Panc1 (cell line): Measurements from ENCODE around the gene CASTOR1. TPM values are rescaled to one million over a fixed set of nuclear protein-coding genes. Genes with fewer than 3 reads are reported as not detected.

Source experiments
- ATAC-seq: fragments of 200-7000 bp; cut with Tn5 transposase; 2 replicates; pipeline ENCODE4 v1.9.1; 2020; ENCODE audit warnings: mild to moderate bottlenecking, moderate library complexity
- BruUV-seq: library from RNA; stranded (reverse); fragments of 400-500 nt; replicated peaks from 2 replicates; lab custom pipeline; 2021; lab: Mats Ljungman, UMichigan
- CTCF ChIA-PET: fragments of 300-600 bp; sonication (Branson Sonifier 250); formaldehyde crosslinking; loops from one replicate; lab custom pipeline; 2022; ENCODE audit warnings: antibody characterized with exemption; lab: Charles Lee
- POLR2A ChIA-PET: fragments of 300-600 bp; sonication (Branson Sonifier 250); formaldehyde crosslinking; loops from one replicate; lab custom pipeline; 2022; ENCODE audit warnings: antibody characterized with exemption; lab: Charles Lee
- DNase-seq: peaks from one replicate; pipeline ENCODE4 v3.0.0-alpha.2; 2010; ENCODE audit warnings: low read depth, low spot score
- H3K27ac ChIP-seq: 2 replicates; pipeline ENCODE4 v1.5.1; 2011; ENCODE audit warnings: mild to moderate bottlenecking, low read length, inconsistent platforms
- H3K27me3 ChIP-seq: fragments of 200-500 bp; sonication (Bioruptor generic); 2 replicates; pipeline ENCODE4 v1.6.0; 2014; ENCODE audit warnings: low read length, inconsistent platforms; ENCODE audit not compliant: control insufficient read depth, insufficient read depth
- H3K36me3 ChIP-seq: fragments of 200-500 bp; sonication (Bioruptor generic); 2 replicates; pipeline ENCODE4 v1.5.1; 2014; ENCODE audit warnings: inconsistent platforms, mild to moderate bottlenecking, low read length, moderate library complexity; ENCODE audit not compliant: control insufficient read depth, insufficient read depth
- H3K4me1 ChIP-seq: 2 replicates; pipeline ENCODE4 v1.5.1; 2011; ENCODE audit warnings: inconsistent platforms, mild to moderate bottlenecking, low read length, moderate library complexity; ENCODE audit not compliant: control insufficient read depth, insufficient read depth
- H3K4me3 ChIP-seq, 2 experiments: 2 replicates each; pipeline ENCODE4 v1.5.1; 2011 to 2012; ENCODE audit warnings: low read depth in 2 of 2, low read length in 2 of 2, mild to moderate bottlenecking in 2 of 2, inconsistent platforms in 1 of 2, moderate library complexity in 1 of 2
- H3K9me3 ChIP-seq: fragments of 200-500 bp; sonication (Bioruptor generic); 2 replicates; pipeline ENCODE4 v1.5.1; 2014; ENCODE audit warnings: low read depth, mild to moderate bottlenecking, inconsistent platforms, low read length, moderate library complexity; ENCODE audit not compliant: control insufficient read depth, insufficient read depth
- POLR2AphosphoS5 ChIP-seq: IDR thresholded peaks from 2 replicates; pipeline ENCODE4 v1.6.1; 2012; ENCODE audit warnings: mild to moderate bottlenecking, low read depth, low read length, moderate library complexity
- SIN3A ChIP-seq: IDR thresholded peaks from 2 replicates; pipeline ENCODE4 v1.6.1; 2012; ENCODE audit warnings: low read depth, mild to moderate bottlenecking, low read length, moderate library complexity, borderline replicate concordance; ENCODE audit not compliant: insufficient read depth
- TCF7L2 ChIP-seq: IDR thresholded peaks from 2 replicates; pipeline ENCODE4 v1.6.1; 2011; ENCODE audit warnings: mild to moderate bottlenecking, low read depth, low read length, inconsistent platforms
- in situ Hi-C: cut with HindIII; loops from 2 replicates; pipeline ENCODE4 v1.10.0; 2016; ENCODE audit warnings: low sequenced_read_pairs, low pct_unique_long_range_greater_than_20kb
- intact Hi-C: fragments of 100-400 bp; cut with micrococcal nuclease; formaldehyde crosslinking; loops from one replicate; pipeline ENCODE4 v1.10.0; 2022; ENCODE audit not compliant: unreplicated experiment
- total RNA-seq: library from RNA; stranded (reverse); gene quantifications from one replicate; pipeline ENCODE4 v1.2.1, GENCODE V29; 2021; ENCODE audit not compliant: unreplicated experiment
- TF ChIP-seq, protein P1 (sequence below): fragments of 450-650 bp; IDR thresholded peaks from 2 replicates; pipeline ENCODE4 v1.5.1; 2017; ENCODE audit warnings: mild to moderate bottlenecking
- TF ChIP-seq, protein P2 (sequence below), 2 experiments: IDR thresholded peaks; 2 replicates each; pipeline ENCODE4 v1.6.1; 2011 to 2012; ENCODE audit warnings: low read depth in 2 of 2, control low read depth in 1 of 2, low read length in 1 of 2, mild to moderate bottlenecking in 1 of 2, moderate library complexity in 1 of 2; ENCODE audit not compliant: insufficient read depth in 1 of 2

CASTOR1 gene
- total RNA-seq, 1 experiment from 2014 or later = 6.7 TPM

- no peak for DNase-seq
- H3K9me3 ChIP-seq = no peaks in the 10 kb centered on the region
- ATAC-seq = no peak
- no peak within 1 kb of the TSS for H3K4me3 ChIP-seq
- no TSS peak for BruUV-seq
- no peaks in the 10 kb centered on the region for H3K36me3 ChIP-seq
- ChIA-PET POLR2A (interaction anchor here (0.6 kb wide), 1 partner anchor 459 kb away, joined by 11 read pairs; no protein-coding TSS in a partner anchor), CTCF (no interaction called here)
- TF ChIP-seq, protein P1, sequence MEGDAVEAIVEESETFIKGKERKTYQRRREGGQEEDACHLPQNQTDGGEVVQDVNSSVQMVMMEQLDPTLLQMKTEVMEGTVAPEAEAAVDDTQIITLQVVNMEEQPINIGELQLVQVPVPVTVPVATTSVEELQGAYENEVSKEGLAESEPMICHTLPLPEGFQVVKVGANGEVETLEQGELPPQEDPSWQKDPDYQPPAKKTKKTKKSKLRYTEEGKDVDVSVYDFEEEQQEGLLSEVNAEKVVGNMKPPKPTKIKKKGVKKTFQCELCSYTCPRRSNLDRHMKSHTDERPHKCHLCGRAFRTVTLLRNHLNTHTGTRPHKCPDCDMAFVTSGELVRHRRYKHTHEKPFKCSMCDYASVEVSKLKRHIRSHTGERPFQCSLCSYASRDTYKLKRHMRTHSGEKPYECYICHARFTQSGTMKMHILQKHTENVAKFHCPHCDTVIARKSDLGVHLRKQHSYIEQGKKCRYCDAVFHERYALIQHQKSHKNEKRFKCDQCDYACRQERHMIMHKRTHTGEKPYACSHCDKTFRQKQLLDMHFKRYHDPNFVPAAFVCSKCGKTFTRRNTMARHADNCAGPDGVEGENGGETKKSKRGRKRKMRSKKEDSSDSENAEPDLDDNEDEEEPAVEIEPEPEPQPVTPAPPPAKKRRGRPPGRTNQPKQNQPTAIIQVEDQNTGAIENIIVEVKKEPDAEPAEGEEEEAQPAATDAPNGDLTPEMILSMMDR = no peak
- TF ChIP-seq, protein P2, sequence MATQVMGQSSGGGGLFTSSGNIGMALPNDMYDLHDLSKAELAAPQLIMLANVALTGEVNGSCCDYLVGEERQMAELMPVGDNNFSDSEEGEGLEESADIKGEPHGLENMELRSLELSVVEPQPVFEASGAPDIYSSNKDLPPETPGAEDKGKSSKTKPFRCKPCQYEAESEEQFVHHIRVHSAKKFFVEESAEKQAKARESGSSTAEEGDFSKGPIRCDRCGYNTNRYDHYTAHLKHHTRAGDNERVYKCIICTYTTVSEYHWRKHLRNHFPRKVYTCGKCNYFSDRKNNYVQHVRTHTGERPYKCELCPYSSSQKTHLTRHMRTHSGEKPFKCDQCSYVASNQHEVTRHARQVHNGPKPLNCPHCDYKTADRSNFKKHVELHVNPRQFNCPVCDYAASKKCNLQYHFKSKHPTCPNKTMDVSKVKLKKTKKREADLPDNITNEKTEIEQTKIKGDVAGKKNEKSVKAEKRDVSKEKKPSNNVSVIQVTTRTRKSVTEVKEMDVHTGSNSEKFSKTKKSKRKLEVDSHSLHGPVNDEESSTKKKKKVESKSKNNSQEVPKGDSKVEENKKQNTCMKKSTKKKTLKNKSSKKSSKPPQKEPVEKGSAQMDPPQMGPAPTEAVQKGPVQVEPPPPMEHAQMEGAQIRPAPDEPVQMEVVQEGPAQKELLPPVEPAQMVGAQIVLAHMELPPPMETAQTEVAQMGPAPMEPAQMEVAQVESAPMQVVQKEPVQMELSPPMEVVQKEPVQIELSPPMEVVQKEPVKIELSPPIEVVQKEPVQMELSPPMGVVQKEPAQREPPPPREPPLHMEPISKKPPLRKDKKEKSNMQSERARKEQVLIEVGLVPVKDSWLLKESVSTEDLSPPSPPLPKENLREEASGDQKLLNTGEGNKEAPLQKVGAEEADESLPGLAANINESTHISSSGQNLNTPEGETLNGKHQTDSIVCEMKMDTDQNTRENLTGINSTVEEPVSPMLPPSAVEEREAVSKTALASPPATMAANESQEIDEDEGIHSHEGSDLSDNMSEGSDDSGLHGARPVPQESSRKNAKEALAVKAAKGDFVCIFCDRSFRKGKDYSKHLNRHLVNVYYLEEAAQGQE (IDR thresholded peaks at IDR 0.05; ENCODE audit: insufficient read depth in 1 of 2, low read depth in 2 of 2, low read length in 1 of 2) = no peak
- TF ChIP-seq TCF7L2 = no peak
- no peak for TF ChIP-seq SIN3A
- TF ChIP-seq POLR2AphosphoS5 = no peak
- H3K4me1 ChIP-seq = peaks cover 2% of the 10 kb centered on the region
- in situ Hi-C loops = no loop called here
- H3K27me3 ChIP-seq = no peaks in the 10 kb centered on the region
- no peak within 1 kb of the TSS for H3K27ac ChIP-seq
- intact Hi-C loops = no loop called here
Observed at GRCh38 chr22:30266445-30267381, 22.6 kb downstream of the CASTOR1 start, which contains the start of gene OSM. Gene OSM (minus strand): TSS chr22:30266851. CDS start chr22:30266799, 52 bp downstream.

- no peaks in the 10 kb centered on the region for H3K9me3 ChIP-seq
- H3K36me3 ChIP-seq = no peaks in the 10 kb centered on the region
- H3K4me3 ChIP-seq = no peak overlapping the region
- no peak for DNase-seq
- ATAC-seq = no peak
- ChIA-PET CTCF (interaction anchor here (0.7 kb wide), 1 partner anchor 160 kb away, joined by 3 read pairs; no protein-coding TSS in a partner anchor), POLR2A (interaction anchor here (0.6 kb wide), 1 partner anchor 459 kb away, joined by 11 read pairs; no protein-coding TSS in a partner anchor)
- H3K27ac ChIP-seq = no peak overlapping the region
- no TSS peak for BruUV-seq
- intact Hi-C loops = no loop called here
- TF ChIP-seq SIN3A (no peak), POLR2AphosphoS5 (no peak), TCF7L2 (no peak)
- TF ChIP-seq, protein P1 = no peak
- TF ChIP-seq, protein P2 (IDR thresholded peaks at IDR 0.05; ENCODE audit: insufficient read depth in 1 of 2, low read depth in 2 of 2, low read length in 1 of 2) = no peak
- peaks cover 5% of the 10 kb centered on the region for H3K4me1 ChIP-seq
- no peaks in the 10 kb centered on the region for H3K27me3 ChIP-seq
- in situ Hi-C loops = no loop called here
Observed at GRCh38 chr22:30265823-30266444, 23.4 kb downstream of the CASTOR1 start.
